Measurements from ENCODE around the gene HES1.

DNA sequence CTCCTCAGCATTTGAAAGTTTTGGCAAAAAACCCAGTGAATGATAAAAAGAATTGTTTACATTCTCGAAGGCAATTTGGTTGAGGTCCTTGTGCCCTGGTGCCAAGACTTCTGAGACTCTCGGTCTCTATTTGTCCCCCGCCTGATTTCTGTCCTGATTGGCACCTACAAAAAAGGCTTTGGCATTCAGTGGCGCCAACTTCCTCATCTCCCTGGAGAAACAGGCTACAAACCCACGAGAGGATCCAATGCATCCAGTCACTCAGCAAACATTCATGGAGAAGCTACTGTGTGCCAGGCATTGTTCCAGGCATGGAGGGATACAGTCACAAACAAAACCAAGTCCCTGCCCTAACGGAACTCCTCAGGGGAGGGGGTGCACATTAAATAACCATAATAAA lies 42.7 kb downstream of the HES1 start:
- TF ChIP-seq EZH2 (IDR thresholded peaks at IDR 0.05; ENCODE audit: insufficient read depth, poor library complexity, severe bottlenecking): no peak
- no peak for TF ChIP-seq EZH2phosphoT487 (IDR thresholded peaks at IDR 0.05; ENCODE audit: insufficient read depth, low read depth)

Measured in GM23248 (cell line).